GM18858 (cell line): Measurements from ENCODE around the gene MTCH1.
"Not testable (repeated sequence)": the region's sequence is repeated elsewhere in the genome, so short reads cannot be mapped to it uniquely, and the experiment has no call there.

ENCODE experiments used
- ATAC-seq: cut with Tn5 transposase; IDR thresholded peaks from one replicate; pipeline ENCODE4 v1.9.1; 2021; ENCODE audit not compliant: unreplicated experiment

MTCH1 gene

DNA sequence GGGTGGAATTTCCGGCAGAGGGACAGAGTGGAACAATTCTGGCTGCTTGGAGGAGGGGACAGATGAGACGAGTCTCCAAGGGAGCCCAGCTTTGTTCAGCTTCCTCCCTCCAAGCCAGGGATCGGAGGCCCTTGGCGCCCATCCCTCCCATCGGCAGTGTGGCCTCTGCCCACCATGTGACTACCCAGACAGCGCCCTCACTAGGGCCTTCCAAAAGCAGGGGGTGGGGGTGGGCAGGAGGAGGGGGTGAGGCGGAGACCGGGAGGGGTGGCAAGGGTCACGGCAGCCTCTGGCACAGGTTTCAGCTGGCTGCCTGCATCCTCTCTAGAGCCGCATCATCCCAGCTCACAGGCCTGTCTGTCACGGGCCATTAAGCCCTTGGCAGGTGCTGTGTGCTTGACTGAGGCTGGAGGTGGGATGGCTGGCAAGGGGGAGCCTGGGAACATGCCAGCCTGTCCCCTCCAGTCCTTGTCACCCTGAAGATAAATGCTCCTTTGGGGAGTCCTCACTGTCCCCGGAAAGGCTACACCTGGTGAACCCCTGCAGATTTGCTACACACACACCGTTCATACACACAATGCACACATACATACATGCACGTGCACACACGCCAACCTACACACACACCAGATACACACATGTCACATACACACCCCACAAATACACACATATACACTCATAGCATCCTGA is 13.2 kb upstream of the MTCH1 start:
- ATAC-seq, result no peak

DNA sequence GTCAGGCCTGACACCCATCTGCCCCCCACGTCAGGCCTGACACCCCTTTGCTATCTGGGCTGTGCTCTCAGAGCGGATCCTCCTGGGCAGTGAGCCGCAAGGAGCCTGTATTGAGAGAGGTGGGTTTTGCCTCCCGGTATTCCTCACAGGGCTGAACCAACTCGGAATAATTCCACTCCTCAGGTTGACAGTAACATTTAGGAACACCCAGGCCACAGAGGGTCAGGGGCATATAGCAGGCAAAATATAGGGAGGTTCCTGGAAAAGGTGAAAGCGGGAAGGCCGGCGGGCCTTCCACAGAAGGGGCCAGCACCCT is 12.7 kb upstream of the MTCH1 start:
- no peak for ATAC-seq

DNA sequence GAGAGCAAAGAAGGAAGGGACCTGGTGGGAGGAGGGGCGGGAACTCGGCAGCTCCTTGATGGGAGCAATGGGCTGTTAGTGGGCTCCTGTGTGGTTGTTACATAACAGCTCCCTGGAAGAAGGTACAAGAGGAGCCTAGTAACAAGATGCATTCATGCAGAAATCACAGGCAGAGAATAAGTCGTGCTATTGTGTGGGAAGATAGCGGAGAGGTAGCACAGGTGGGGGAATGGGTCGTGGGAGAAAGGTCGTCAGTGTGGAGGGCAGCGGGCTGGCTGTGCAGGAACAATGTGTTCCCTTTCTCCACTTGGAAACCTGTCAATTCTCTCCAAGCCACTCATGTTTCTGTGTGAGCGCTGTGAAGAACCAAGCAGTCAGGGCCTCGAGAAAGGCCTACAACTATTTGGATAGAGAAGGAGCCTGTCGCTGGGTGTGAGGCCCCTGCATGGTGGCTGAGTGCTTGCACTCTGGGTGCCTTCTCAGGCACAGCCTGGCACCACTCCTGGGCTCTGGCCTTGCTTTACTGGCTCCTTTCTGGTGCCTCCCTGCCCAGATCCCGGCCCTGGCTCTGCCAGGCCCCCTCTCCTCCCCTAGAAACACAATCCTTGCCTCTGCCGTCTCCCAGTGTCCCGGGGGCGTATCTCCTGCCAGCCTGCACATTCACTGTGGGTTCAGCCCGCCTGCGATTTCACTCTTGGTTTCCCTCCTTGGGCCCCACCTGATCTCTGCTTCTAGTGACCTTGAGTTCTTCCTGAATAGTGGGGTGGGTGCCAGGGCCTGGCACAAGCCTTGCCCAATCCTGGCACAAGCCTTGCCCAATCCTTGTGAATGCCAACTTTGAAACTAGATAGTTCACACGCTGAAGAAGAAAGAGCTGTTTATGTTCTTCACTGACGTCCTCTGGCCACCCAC is 12.1 kb upstream of the MTCH1 start:
- no peak for ATAC-seq

DNA sequence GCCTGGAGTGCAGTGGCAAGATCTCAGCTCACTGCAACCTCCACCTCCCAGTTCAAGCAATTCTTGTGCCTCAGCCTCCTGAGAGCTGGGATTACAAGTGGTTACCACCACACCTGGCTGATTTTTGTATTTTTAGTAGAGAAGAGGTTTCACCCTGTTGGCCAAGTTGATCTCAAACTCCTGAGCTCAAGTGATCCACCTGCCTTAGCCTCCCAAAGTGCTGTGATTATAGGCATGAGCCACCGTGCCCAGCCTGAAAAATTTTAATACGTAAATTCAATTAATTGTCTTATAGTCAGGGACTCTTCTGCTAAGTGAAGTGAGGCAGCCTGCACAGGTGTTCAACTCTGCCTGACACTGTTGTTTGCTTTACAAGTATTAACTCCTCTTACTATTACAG is 4.4 kb upstream of the MTCH1 start:
- ATAC-seq, result not testable (repeated sequence)

DNA sequence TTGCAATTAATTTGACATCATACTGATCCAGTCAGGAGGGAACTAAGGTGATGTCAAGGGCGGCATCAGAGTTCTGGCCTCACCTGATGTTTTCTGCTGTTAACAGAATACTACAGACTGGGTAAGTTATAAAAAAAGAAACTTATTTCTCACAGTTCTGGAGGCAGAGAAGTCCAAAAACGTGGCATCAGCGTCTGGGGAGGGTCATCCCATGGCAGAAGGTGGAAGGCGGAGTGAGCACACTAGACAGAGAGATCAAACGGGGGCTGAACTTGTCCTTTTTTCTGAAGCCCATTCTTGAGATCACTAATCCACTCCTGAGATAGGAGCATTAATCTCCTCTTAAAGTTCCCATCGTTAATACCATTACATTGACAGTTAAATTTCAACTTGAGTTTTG is 3.3 kb upstream of the MTCH1 start:
- ATAC-seq, result no peak

DNA sequence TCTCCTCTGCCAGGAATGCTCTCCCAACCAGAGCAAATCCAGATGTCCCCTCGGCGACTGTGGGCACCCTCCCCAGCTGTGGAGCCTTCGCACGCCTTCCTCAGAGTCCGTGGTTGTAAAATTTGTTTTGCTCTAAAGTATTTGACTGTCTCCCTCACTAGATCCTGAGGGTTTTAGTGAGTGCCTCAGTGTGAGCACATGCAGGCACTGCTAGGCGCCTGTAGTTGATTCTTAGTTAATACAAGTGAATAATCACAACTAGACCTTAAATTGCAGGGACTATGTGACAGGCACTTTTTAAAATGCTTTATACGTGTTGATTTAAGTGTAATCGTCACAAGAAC is 680 bp upstream of the MTCH1 start:
- no peak for ATAC-seq

DNA sequence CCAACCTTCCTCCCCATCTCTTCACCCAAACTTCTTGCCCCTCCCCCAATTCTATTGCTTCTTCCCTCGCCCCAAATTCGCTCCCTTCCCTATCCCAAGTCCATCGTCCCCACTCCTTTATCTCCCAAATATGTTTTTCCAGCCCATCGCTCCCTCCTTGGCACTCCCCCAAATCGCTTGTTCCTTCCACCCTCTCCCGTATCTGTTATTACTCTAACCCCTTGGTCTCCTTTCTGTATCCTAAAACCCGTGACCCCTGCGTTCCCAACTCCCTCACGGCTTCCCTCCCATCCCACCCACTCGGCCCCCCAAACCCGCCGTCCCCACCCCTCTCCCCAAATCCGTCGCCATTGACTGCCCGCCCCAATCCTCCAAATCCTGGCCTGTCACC is 584 bp downstream of the MTCH1 start:
- ATAC-seq, result no peak

DNA sequence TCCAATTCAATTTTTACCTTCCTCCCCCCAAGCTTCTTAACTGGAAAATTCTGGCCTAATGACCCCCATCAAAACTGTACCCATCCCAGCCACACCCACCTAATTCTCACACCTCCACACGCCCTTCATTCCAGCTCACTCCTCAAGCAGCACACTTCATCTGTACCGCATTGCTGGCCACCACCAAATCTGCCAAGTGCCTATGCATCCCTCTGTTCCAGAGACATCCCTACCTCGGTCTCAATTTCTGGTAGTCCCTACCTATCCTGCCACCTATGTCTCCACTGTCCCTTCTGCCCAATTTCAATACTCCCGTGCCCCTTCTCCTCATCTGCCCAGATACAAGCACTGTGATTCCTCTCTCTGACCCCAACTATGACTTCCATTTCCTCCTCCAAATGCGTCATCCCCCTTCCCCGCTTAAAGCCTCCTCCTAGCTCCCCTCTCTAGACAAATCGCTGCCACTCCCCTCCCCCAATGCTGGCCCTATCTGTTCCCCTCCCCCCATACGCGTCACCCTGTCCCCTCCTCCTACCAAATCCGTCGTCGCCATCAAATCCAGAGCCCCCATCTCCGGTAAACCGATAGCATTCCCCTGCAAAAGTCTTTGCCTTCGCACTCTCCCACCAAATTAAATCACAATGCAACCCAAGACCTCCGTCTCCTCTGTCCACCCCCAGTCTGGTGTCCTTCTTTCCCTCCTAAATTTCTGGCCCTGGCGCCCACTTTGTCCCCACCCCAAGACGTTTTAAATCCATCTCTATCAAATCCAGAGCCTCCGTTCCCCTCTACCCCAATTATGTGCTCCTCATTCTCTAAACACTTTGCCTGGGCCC is 1.2 kb downstream of the MTCH1 start:
- ATAC-seq, result no peak

DNA sequence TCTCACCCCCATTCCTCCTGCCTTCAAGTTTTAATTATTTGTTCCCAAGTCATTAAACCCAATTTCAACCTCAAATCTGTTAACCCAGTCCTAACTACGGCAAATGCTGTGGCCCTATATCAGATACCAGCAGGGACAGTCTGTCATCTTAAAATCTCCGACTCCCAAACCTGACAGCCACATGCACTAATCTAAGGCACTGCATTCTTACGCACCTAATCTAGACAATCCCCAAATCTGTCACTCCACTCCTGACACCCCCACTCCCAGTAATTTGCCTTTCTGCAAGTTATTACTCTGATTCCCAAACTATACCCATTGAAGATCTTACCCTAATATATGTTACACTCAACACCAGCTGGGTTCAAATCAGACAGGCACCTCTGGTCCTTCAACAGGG is 2.5 kb downstream of the MTCH1 start:
- ATAC-seq, result no peak

DNA sequence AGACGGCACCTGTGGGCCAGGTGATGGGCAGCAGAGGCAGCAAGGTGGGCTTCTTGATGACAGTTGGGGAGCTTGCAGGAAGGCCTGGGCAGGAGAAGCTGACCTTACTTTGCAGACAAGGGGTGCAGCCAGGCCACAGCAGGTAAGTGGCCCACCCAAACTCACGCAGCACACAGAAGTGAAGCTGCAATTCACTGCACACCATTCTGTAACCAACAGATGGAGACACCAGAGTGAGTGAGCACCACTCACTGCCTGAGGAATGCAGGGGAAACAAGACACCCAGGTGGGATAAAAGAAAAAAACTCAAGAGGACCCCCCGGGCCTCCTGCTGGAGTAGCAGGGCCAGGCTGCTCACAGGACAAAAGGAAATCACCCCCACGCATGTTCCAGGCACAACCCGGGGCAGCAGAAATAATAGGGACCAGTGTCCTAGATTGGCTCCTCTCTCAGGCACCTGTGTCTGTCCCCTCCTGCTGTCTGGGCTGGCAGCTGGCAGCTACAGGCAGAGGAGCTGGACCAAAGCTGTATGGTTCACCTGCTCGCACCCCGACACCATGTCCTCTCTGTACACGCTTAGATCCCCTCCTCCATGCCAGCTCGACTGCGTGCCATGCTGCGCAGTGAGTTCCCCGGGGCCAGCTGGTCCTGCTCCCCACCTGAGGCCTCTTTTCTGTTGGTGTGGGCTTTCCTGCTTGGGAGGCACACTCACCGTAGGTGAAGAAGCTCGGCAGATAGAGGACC is 4.9 kb downstream of the MTCH1 start:
- ATAC-seq, result no peak

DNA sequence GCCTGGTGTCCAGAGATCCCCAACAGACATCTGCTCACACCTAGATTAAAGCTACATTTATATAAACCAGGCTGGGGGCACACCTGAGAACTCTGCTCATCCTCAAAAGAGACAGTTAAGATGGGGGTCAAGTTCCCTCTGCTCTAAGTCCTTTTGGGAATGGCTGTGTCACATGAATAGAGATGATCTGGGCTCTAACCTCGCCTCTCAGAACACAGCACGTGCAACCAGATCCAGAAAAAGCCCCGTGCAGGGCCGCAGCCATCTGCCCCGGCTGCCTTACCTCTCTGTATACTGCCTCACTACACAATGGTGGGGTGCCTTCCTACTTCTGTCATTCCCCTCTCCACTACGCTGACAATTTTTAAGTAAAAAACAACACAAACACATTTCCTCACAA is 5.9 kb downstream of the MTCH1 start:
- no peak for ATAC-seq

DNA sequence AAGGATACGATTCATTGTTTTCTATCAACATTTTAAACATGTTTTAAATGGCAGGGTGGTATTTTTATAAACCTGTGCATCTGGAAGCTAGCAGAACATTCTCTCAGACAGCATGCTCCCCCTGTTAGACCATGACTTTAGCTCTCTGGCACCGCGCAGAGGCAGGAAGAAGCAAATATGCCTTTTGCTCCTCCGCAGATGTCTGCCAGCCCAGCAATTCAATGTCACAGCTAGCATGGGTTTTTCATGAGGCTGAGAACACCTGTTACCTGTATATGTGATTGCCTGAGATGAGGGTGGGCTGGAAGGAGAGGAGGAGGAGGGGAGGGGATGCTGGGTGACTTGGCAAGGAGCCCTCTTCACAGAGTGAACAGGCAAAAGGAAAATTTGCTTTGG is 6.7 kb downstream of the MTCH1 start:
- ATAC-seq, result no peak

DNA sequence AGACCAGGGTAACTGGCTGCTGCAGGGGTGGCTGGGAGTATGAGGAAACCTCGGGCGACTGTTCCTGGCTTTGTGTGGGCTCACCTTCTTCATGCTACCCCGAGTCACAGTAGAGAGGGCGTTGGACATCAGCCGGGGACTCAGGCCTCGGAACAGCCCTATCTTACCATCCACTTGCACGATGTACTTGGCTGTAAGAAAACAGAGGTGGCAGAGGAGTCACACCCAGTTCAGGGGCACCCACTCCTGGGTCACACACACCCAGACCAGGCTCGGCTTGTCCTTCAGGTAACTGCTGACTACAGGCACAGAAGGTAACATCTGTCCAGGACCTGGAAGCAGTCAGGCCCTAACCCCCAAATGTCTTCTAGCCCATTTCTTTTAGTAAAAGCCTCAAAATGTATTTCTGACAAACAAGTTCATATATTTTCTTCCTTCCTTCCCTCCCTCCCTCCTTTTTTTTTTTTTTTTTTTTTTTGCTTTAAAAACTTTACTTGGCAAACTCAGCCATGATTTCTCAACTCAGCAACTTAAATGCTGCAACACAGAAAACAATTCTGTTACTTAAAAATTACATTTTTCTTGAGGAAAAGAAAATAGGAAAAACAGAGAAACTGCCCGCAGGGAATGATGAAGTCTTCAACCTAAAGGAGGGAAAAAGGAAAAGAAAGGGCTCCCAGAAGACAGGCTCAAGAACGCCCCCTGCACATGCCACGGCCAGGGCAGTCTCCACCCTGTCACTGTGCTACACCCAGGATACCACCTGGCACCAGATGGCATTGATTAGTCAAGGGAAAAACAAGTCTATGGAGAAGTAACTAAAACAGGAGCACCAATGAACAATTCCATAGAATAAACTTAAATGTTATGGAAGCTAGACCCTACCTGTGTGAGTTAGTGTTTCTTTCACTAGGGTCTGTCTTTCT is 7.3 kb downstream of the MTCH1 start:
- ATAC-seq, result no peak

DNA sequence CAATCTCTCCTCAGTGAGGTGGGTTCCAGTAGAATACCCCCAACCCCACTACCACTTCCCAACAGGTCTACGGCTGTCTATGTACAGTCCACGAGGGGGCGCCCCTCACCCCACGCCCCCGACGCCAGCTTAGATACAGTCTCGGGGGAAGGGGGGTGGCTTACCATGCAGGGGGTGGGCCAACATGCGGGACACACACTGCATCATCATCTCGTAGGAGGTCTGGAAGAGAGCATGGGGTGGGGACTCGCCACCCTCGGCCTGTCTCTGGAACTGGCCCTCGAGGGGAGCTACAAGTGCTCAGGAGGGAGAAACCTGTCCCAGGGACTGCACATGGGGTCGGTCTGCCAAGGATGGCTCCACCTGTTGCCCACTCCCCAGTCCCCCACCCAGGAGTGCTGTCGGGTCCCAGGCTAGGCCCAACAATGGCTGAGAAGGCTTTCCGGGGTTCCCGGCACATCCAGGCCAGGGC is 8.5 kb downstream of the MTCH1 start:
- no peak for ATAC-seq

DNA sequence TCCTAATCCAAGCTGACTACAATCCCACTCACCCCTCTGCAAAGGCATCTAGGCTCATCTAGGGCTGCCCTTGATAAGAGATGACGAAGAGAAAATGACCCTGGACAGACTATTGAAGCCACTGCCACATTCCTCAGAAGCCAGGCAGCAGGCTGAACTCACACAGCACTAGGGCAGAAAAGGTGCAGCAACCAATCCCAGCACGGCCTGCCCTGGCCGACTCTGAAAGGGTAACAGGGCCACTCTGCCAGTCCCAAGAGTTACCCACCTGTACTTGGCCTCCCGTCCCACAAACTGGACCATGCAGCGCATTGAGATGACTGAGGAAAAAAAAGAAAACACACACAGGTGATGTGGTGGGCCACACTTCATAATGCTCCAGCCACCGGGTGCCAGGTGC is 9.1 kb downstream of the MTCH1 start:
- no peak for ATAC-seq

DNA sequence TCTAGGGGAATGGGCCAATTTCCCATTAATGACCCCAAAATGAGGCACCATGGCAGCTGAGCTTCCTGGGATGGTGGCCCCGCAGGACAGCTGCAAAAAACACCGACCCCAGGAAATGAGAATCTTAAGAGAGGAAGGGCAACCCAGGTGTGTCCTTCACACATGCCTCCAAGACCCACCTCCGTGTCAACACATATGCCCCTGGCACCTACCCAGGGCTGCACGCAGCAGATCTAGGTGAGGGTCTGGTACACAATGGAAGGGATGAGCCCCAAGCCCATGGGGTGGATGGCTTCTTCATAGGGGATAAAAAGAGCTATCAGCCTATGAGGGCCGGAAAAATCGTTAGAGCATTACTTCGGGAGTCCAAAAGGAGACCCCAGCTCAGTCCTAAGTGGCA is 9.5 kb downstream of the MTCH1 start:
- no peak for ATAC-seq

DNA sequence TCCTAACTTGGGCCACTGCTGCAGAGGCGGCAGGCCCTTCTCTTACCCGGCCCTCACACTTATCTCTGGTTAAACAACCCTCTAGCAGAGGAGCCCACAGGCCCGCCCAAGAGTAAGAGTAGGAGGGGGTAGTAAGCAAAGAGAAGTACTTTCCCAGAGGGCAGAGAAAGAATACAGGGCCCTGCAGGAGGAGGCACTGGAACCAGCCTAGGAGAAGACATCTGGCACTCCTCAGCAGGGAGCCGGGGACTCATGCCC is 10.1 kb downstream of the MTCH1 start:
- no peak for ATAC-seq

DNA sequence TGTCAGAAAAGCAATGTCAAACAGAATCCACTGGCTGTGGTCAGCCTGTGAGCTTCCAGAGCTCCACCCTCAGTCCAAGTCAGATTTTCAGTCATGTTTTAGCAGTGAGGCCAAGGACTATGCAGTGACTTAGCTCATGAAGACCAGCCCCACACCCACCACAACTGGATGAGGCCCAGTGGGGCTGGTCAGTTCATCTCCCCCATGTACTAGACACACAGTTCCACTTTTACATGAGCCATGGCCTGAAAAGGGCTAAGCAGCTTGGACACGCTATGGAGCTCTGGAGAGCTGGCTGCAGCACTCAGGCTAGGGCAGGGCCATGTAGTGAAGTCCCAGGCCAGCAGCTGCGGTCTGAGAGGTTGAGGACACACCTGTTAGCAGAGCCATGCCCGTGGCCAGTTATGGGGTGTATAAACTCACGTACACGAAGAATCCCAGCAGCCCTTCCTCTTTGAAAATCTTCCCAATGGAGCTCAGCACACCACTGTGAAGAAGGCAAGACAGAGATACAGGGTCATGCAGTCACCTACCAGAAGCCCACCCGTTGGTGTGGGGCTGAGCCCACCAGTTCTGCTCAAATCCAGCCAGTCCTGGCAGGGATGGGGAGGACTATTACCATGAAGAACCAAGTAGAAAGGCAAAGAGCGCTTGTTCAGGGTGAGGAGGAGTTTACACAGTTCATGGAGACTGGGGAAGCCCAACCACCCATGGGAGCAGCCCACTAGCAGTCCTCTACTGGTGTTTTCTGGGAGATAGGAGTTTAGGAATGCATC is 10.6 kb downstream of the MTCH1 start:
- no peak for ATAC-seq

DNA sequence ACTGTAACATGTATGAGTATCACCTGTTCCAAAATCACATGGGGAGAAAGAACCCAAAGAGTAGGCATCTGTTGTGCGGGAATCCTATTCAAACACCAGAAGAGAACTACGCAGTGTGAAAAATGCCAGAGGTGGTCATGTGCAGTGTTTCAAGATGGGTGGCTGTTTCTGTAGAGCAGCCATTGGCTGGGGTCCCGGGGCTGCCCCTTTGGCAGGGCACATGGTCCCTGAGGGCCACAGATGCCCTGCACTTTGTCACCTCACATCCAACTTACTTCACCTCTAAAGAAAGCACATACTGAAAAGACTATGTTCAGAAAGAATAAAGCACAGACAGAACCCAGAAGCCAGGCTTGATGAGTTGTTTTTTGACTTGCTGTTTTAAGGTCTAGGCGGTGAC is 12.3 kb downstream of the MTCH1 start:
- no peak for ATAC-seq

DNA sequence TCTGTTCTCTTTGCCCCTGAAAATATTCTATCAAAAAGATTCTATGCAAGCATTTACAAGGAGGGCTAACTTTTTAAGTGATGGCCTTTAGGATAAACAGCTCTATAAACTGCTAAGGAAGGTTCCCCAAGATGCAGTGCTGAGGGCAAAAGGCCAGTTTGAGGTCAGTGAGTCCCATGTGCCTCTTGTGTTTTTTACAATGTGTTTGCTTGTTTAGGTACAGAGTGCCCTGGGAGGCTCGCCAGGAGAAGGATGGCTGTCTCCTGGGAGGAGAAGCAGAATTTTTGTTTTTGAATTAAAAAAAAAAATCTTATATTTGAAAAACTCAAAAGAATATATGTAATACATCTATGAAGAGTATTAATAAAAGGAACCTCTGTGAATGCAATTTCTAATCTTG is 12.8 kb downstream of the MTCH1 start:
- ATAC-seq, result no peak
